Skeletal muscle tissue (tissue), 4 donors: ENCODE data around the gene PLGLB2. TPM values are rescaled to one million over a fixed set of nuclear protein-coding genes. Genes with fewer than 3 reads are reported as not detected.
"Not testable (repeated sequence)": the region's sequence is repeated elsewhere in the genome, so short reads cannot be mapped to it uniquely, and the experiment has no call there.

Source experiments
- H3K27ac ChIP-seq: one replicate; pipeline ENCODE4 v1.7.0; 2013; ENCODE audit warnings: mild to moderate bottlenecking, low read depth, low read length, inconsistent platforms
- H3K27me3 ChIP-seq, 3 donors: one replicate each; pipeline ENCODE4 v1.7.0; 2013; ENCODE audit warnings: low read length in 3 of 3; ENCODE audit not compliant: control insufficient read depth in 3 of 3, insufficient read depth in 3 of 3
- H3K36me3 ChIP-seq, 3 donors: one replicate each; pipeline ENCODE4 v1.7.0; 2013; ENCODE audit warnings: low read length in 3 of 3; ENCODE audit not compliant: control insufficient read depth in 3 of 3, insufficient read depth in 3 of 3
- H3K4me1 ChIP-seq, 3 donors: one replicate each; pipeline ENCODE4 v1.7.0; 2013; ENCODE audit warnings: low read length in 3 of 3, mild to moderate bottlenecking in 3 of 3; ENCODE audit not compliant: control insufficient read depth in 3 of 3, insufficient read depth in 3 of 3
- H3K4me3 ChIP-seq, 3 donors: one replicate each; pipeline ENCODE4 v1.7.0; 2013; ENCODE audit warnings: low read length in 3 of 3
- H3K9ac ChIP-seq, 3 donors: one replicate each; pipeline ENCODE4 v1.7.0; 2013; ENCODE audit warnings: low read length in 3 of 3, mild to moderate bottlenecking in 3 of 3, moderate library complexity in 2 of 3, low read depth in 1 of 3
- H3K9me3 ChIP-seq, 3 donors: one replicate each; pipeline ENCODE4 v1.7.0; 2013; ENCODE audit warnings: low read length in 3 of 3; ENCODE audit not compliant: control insufficient read depth in 3 of 3
- total RNA-seq: library from RNA; depleted of rRNA; stranded (reverse); fragments of >200 nt; gene quantifications from one replicate; pipeline ENCODE4 v1.2.3, GENCODE V29; 2014
- donor health status: Osteomylitis.

PLGLB2 gene
- total RNA-seq = 2.1 TPM

GRCh38 chr2:87747791-87748190 is at the start of gene PLGLB2:
TSS of gene PLGLB2 (plus strand) at chr2:87748087. CDS start at chr2:87748154, 67 bp downstream.
- H3K4me1 ChIP-seq, H3K36me3 ChIP-seq, H3K27me3 ChIP-seq, H3K4me3 ChIP-seq, H3K9ac ChIP-seq, H3K27ac ChIP-seq, H3K9me3 ChIP-seq: not testable (repeated sequence)

DNA sequence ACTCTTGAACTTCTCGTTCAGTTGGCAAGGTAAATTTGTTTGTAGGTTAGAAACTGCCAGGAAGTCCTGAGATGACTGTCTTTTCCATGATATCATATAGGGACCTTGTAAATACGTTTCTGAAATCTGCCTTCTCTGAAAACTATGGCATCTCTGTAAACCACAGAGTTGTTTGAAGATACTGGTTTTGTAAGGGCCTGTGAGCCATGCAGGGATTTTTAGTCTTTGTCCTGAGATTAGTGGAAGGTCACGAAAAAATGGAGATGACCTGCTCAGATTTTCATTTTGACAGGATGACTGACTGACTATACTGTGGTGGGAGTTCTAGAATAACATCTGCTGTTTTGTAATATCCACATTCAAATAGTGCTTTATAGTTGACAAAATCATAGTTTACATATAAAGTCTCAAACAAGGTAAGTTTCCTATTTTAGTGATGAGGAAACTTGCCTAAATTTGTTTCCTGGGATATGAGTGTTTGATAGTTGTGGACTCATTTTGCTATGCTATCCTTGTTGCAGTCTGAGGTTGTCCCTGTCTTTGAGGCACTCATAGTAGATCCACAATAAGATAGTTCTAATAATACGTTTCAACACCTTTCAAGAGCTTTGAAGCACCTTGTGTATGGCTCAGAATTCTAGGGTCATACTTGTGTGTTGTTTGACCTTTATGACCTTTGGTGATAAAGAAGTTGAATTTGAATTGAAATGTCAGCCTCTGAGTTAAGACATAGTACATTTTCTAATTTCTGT is 43.1 kb upstream of the PLGLB2 start:
- not testable (repeated sequence) for H3K4me3 ChIP-seq, H3K27me3 ChIP-seq, H3K36me3 ChIP-seq, H3K4me1 ChIP-seq, H3K9ac ChIP-seq, H3K9me3 ChIP-seq, H3K27ac ChIP-seq

- not testable (repeated sequence) for H3K9ac ChIP-seq, H3K36me3 ChIP-seq, H3K27ac ChIP-seq, H3K4me3 ChIP-seq, H3K27me3 ChIP-seq, H3K9me3 ChIP-seq, H3K4me1 ChIP-seq
Measured at GRCh38 chr2:87708368-87708767, 39.5 kb upstream of the PLGLB2 start.

DNA sequence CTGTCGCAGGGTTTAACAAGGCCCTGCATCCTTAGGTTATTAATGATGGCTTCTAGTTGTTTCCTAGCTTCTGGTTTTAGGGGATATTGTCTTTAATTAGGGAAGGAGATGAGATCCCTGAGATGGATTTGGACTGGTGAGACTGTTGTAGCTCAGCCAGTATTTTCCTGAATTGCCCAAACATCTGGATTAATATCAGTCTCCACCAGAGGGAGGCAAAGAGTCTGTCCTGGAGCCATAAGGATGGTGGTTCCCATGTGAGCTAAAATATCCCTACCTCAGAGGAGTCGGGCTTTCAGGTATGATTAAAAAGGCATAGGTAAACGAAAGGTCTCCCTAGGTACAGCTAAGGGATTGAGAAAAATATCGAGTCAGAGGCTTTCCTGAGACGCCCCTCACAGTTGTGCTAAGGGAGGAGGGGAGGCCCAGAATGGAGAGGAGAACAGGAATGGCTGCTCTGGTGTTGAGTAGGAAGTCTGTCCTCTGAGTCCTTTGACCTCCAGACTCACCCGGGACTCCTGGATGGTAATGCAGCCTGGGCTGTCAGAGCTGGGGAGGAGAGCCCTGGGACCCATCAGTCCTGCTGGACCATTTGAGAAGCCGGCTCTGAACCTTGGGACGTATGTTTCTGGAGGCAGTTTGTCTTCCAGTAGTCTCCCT is 19.8 kb upstream of the PLGLB2 start:
- not testable (repeated sequence) for H3K9me3 ChIP-seq, H3K27ac ChIP-seq, H3K27me3 ChIP-seq, H3K4me1 ChIP-seq, H3K36me3 ChIP-seq, H3K9ac ChIP-seq, H3K4me3 ChIP-seq

- H3K4me3 ChIP-seq, H3K36me3 ChIP-seq, H3K27ac ChIP-seq, H3K9me3 ChIP-seq, H3K4me1 ChIP-seq, H3K27me3 ChIP-seq, H3K9ac ChIP-seq: not testable (repeated sequence)
Measured at GRCh38 chr2:87740928-87741327, 7.0 kb upstream of the PLGLB2 start.

DNA sequence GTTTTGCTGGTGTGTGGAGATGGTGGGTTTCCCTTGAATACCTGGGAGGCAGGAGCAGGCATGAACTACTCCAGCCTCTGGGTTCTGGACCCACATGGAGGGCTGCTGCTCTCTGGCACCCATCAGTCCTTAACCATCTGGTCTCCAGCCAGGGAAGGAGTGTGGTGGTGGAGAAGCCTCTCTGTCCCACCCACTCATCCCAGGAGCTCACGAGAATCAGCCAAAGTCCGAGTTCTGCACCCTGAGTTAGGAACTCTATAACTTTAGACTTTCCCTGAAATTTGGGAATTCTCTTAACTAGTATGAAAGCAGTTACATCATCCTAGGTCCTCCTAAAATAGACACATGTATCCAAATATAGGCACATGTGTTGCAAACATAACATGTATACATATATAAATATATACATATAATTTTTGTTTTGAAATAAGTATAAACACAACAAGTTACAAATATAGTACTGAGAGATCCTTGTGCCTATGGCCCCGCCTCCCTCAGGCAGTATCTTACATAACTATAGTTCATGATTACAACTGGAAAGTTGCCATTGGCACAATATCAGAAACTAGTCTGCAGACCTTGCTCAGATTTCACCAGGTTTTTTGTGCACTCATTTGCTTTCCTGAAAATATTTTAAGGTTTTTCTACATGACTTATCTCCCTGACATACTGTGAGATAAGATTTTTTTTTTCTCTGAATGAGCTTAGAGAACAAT is 5.3 kb upstream of the PLGLB2 start:
- H3K9me3 ChIP-seq, H3K4me1 ChIP-seq, H3K9ac ChIP-seq, H3K27me3 ChIP-seq, H3K36me3 ChIP-seq, H3K4me3 ChIP-seq, H3K27ac ChIP-seq: not testable (repeated sequence)

GRCh38 chr2:87743638-87744037 is 4.2 kb upstream of the PLGLB2 start:
- not testable (repeated sequence) for H3K9ac ChIP-seq, H3K27me3 ChIP-seq, H3K9me3 ChIP-seq, H3K4me3 ChIP-seq, H3K36me3 ChIP-seq, H3K4me1 ChIP-seq, H3K27ac ChIP-seq

DNA sequence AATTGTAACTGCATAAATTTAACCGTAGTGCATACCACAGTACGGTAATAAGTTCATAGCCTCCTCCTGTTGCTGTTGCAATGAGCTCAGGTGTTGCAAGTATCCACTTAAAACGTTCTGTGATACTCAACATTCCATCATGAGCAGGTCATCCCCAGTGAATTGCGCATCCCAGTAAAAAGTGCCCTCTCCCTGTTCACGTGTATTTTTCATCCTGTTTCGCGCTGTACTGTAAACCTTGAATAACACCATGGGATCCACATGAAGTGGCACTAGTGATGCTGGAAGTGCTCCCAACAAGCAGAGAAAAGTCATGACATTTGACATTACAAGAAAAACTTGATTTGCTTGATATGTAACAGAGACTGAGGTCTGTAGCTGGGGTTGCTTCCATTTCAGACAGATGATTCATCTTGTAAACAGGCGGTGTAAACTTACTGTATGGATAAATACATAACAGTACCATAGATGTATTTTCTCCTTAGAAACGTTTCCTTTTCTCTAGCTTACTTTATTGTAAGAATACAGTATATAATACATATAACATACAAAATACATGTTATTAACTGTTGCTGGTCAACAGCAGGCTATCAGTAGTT is 2.4 kb upstream of the PLGLB2 start:
- H3K36me3 ChIP-seq, H3K4me1 ChIP-seq, H3K9me3 ChIP-seq, H3K9ac ChIP-seq, H3K27me3 ChIP-seq, H3K27ac ChIP-seq, H3K4me3 ChIP-seq: not testable (repeated sequence)

DNA sequence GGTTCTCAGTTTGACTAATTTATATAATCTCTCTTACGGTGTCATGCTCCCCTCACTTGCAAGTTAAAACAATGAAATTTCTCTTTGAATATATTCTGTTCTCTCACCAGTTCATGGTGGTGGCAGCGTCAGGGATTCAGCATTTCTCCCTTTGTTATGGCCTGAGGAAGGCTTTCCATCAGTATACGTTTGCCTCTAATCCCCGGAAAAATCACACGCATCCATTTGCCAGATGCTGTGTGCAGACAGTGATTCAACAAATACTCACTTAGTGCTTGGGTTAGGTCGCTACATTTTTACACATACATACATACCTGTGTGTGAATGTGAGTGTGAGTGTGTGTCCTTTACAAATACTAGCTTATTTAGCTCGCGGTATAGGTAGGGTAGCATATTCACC is 637 bp downstream of the PLGLB2 start:
- H3K36me3 ChIP-seq, H3K9ac ChIP-seq, H3K9me3 ChIP-seq, H3K4me3 ChIP-seq, H3K27ac ChIP-seq, H3K4me1 ChIP-seq, H3K27me3 ChIP-seq: not testable (repeated sequence)

GRCh38 chr2:87750560-87750959 is 2.7 kb downstream of the PLGLB2 start:
- not testable (repeated sequence) for H3K4me3 ChIP-seq, H3K9me3 ChIP-seq, H3K27ac ChIP-seq, H3K36me3 ChIP-seq, H3K9ac ChIP-seq, H3K27me3 ChIP-seq, H3K4me1 ChIP-seq
